Caco-2 (cell line): ENCODE data around the gene PPM1B. TPM values are rescaled to one million over a fixed set of nuclear protein-coding genes. Genes with fewer than 3 reads are reported as not detected.

Source experiments
- BruUV-seq: library from RNA; stranded (reverse); fragments of 400-500 nt; replicated peaks from 2 replicates; lab custom pipeline; 2021; lab: Mats Ljungman, UMichigan
- CTCF ChIA-PET: fragments of 300-600 bp; sonication (Branson Sonifier 250); formaldehyde crosslinking; loops from one replicate; lab custom pipeline; 2022; ENCODE audit warnings: antibody characterized with exemption; lab: Charles Lee
- POLR2A ChIA-PET: fragments of 300-600 bp; sonication (Branson Sonifier 250); formaldehyde crosslinking; loops from one replicate; lab custom pipeline; 2022; ENCODE audit warnings: antibody characterized with exemption; lab: Charles Lee
- DNase-seq, 2 experiments: peaks; one replicate each; pipeline versions ENCODE4 v3.0.0 to v3.0.0-alpha.2; 2020 to 2022
- H3K27me3 ChIP-seq: replicated peaks from 2 replicates; pipeline ENCODE4 v1.6.0; 2011; ENCODE audit warnings: low read length; ENCODE audit not compliant: control insufficient read depth, insufficient read depth
- H3K36me3 ChIP-seq: 2 replicates; pipeline ENCODE4 v1.5.1; 2011; ENCODE audit warnings: low read length; ENCODE audit not compliant: control insufficient read depth, insufficient read depth
- H3K4me1 ChIP-seq: fragments of 250-450 bp; sonication (Bioruptor Pico); 2 replicates; pipeline ENCODE4 v1.5.1; 2020; ENCODE audit warnings: mild to moderate bottlenecking
- H3K4me3 ChIP-seq: 2 replicates; pipeline ENCODE4 v1.5.1; 2011; ENCODE audit warnings: low read depth, mild to moderate bottlenecking, control low read depth, low read length
- H3K9me3 ChIP-seq: fragments of 250-450 bp; sonication (Bioruptor Pico); 2 replicates; pipeline ENCODE4 v1.5.1; 2020; ENCODE audit warnings: mild to moderate bottlenecking, moderate library complexity
- H3K27ac Mint-ChIP-seq: one replicate; pipeline ENCODE4 v1.8.0; 2022; ENCODE audit warnings: mixed read lengths; ENCODE audit not compliant: unreplicated experiment
- H3K27me3 Mint-ChIP-seq: one replicate; pipeline ENCODE4 v1.8.0; 2022; ENCODE audit warnings: mixed read lengths; ENCODE audit not compliant: insufficient read depth, unreplicated experiment
- H3K36me3 Mint-ChIP-seq: one replicate; pipeline ENCODE4 v1.8.0; 2022; ENCODE audit warnings: mild to moderate bottlenecking, mixed read lengths; ENCODE audit not compliant: insufficient read depth, unreplicated experiment
- H3K4me1 Mint-ChIP-seq: one replicate; pipeline ENCODE4 v1.8.0; 2022; ENCODE audit warnings: low read depth, mixed read lengths; ENCODE audit not compliant: unreplicated experiment
- H3K4me3 Mint-ChIP-seq: one replicate; pipeline ENCODE4 v1.8.0; 2022; ENCODE audit warnings: mild to moderate bottlenecking, moderate library complexity, mixed read lengths; ENCODE audit not compliant: unreplicated experiment
- H3K9me3 Mint-ChIP-seq: one replicate; pipeline ENCODE4 v1.8.0; 2022; ENCODE audit warnings: mixed read lengths; ENCODE audit not compliant: unreplicated experiment
- intact Hi-C: fragments of 100-400 bp; cut with micrococcal nuclease; formaldehyde crosslinking; loops from one replicate; pipeline ENCODE4 v1.10.0; 2022; ENCODE audit not compliant: unreplicated experiment
- total RNA-seq: library from RNA; stranded (reverse); gene quantifications from 2 replicates; pipeline ENCODE4 v1.2.3, GENCODE V29; 2022
- TF ChIP-seq, protein P1 (sequence below), 2 experiments: fragments of 200-600 bp in 1 of 2; IDR thresholded peaks; 1 replicate in 1 of 2; 2 replicates in 1 of 2; pipeline versions ENCODE4 v1.5.1 to v1.8.0; 2011 to 2022; ENCODE audit warnings: antibody characterized with exemption in 1 of 2, control low read depth in 1 of 2, inconsistent platforms in 1 of 2, low read depth in 1 of 2, low read length in 1 of 2, mild to moderate bottlenecking in 1 of 2, moderate library complexity in 1 of 2; ENCODE audit not compliant: insufficient read depth in 1 of 2, severe bottlenecking in 1 of 2, unreplicated experiment in 1 of 2

The PPM1B gene
- total RNA-seq, 1 experiment from 2014 or later, result 82.9 TPM

DNA sequence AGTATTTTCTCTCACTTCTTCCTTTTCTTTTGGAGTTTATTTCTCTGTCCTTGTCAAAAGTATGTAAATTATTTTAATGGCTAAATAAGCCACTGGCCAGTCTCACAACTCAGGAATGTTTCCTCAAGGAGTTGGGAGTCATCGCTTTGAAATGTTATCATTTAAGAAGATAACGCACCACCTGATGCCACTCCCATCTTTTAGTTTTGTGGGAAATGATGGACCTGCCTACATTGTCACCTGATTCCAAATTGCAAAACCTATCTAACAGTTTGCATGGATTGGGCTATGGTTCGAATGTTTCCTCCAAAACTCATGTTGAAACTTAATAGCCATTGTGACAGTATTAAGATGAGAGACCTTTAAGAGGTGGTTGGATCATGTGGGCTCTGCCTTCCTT, 32.4 kb upstream of the PPM1B start:
- peaks cover 6% of the 10 kb centered on the region for H3K36me3 Mint-ChIP-seq
- Histone ChIP-seq H3K4me1 (peaks cover 37% of the 10 kb centered on the region), H3K27me3 (no peaks in the 10 kb centered on the region), H3K9me3 (peaks cover 14% of the 10 kb centered on the region), H3K4me3 (no peak overlapping the region), H3K36me3 (no peaks in the 10 kb centered on the region)
- ChIA-PET POLR2A (no interaction called here), CTCF (no interaction called here)
- H3K9me3 Mint-ChIP-seq, result peaks cover 30% of the 10 kb centered on the region
- H3K4me1 Mint-ChIP-seq, result peaks cover 22% of the 10 kb centered on the region
- intact Hi-C loops, result loop anchor here (1.0 to 2.0 kb wide), 3 partner anchors 26 to 49 kb away; partner anchors contain the start of gene PPM1B
- no peaks in the 10 kb centered on the region for H3K27me3 Mint-ChIP-seq
- TF ChIP-seq, protein P1, sequence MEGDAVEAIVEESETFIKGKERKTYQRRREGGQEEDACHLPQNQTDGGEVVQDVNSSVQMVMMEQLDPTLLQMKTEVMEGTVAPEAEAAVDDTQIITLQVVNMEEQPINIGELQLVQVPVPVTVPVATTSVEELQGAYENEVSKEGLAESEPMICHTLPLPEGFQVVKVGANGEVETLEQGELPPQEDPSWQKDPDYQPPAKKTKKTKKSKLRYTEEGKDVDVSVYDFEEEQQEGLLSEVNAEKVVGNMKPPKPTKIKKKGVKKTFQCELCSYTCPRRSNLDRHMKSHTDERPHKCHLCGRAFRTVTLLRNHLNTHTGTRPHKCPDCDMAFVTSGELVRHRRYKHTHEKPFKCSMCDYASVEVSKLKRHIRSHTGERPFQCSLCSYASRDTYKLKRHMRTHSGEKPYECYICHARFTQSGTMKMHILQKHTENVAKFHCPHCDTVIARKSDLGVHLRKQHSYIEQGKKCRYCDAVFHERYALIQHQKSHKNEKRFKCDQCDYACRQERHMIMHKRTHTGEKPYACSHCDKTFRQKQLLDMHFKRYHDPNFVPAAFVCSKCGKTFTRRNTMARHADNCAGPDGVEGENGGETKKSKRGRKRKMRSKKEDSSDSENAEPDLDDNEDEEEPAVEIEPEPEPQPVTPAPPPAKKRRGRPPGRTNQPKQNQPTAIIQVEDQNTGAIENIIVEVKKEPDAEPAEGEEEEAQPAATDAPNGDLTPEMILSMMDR (IDR thresholded peaks at IDR 0.05; ENCODE audit: insufficient read depth in 1 of 2, low read depth in 1 of 2, low read length in 1 of 2, severe bottlenecking in 1 of 2, unreplicated experiment in 1 of 2), result no peak
- peak overlapping the region; percentile 17 for H3K4me3 Mint-ChIP-seq
- DNase-seq, result peak; percentile 67 to 74
- no TSS peak for BruUV-seq
- peak overlapping the region; percentile 78 for H3K27ac Mint-ChIP-seq

DNA sequence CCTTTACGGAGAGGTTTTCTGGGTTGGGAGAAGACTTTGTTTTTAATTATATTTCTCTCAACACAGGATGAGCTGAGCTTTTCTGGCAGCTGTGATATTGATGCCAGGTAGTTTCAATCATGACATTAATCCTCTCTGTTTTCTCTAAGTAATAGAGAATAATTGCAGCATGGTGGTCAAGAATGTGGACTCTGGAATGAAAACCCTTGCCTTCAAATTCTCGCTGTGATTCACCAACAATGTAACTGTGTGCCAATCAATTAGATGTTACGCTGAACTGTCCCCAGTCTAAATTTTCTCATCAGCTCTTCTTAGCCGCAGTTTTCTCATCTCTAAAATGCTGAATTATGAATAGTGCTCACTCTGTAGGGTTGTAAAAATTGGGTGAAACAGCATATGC, 31.6 kb upstream of the PPM1B start:
- CTCF ChIA-PET, result interaction anchor here (0.6 kb wide), 1 partner anchor 78 kb away, joined by 4 read pairs; no protein-coding TSS in a partner anchor
- H3K4me1 Mint-ChIP-seq, result peaks cover 22% of the 10 kb centered on the region
- H3K27me3 Mint-ChIP-seq, result no peaks in the 10 kb centered on the region
- Histone ChIP-seq H3K4me3 (no peak overlapping the region), H3K27me3 (no peaks in the 10 kb centered on the region), H3K9me3 (peaks cover 6% of the 10 kb centered on the region), H3K36me3 (no peaks in the 10 kb centered on the region), H3K4me1 (peaks cover 37% of the 10 kb centered on the region)
- peak overlapping the region; percentile 78 for H3K27ac Mint-ChIP-seq
- no TSS peak for BruUV-seq
- peaks cover 6% of the 10 kb centered on the region for H3K36me3 Mint-ChIP-seq
- POLR2A ChIA-PET, result no interaction called here
- no peak for DNase-seq
- TF ChIP-seq, protein P1 (IDR thresholded peaks at IDR 0.05; ENCODE audit: insufficient read depth in 1 of 2, low read depth in 1 of 2, low read length in 1 of 2, severe bottlenecking in 1 of 2, unreplicated experiment in 1 of 2), result no peak
- peaks cover 28% of the 10 kb centered on the region for H3K9me3 Mint-ChIP-seq
- intact Hi-C loops, result loop anchor here (2.0 kb wide), 1 partner anchor 50 kb away; no protein-coding TSS in a partner anchor
- H3K4me3 Mint-ChIP-seq, result no peak overlapping the region

DNA sequence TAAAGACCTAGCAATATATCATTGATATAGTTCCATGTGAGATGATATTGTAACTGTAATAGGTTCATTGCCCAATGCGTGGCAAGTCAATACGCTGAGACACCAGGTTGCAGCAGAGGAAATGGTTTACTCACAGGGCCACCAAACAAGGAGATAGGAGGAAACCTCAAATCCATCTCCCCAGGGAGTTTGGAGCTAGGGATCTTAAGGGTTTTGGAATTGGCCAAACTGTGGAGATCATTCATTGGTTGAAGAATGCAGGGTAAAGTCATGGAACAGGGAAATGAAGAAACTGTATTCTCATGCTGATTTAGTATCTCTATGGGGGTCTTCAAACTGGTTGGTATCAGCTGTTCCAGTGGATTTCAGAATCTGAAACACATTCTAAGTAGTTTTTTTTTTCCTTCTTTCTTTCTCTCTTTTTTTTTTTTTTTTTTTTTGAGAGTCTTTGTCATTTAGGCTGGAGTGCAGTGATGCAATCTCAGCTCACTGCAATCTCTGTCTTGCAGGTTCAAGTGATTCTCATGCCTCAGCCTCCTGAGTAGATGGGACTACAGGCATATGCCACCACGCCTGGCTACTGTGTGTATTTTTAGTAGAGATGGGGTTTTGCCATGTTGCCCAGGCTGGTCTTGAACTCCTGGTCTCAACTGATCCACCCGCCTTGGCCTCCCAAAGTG, 30.7 kb upstream of the PPM1B start:
- Mint-ChIP-seq H3K9me3 (peaks cover 21% of the 10 kb centered on the region), H3K27ac (peak overlapping the region; percentile 65), H3K27me3 (no peaks in the 10 kb centered on the region), H3K4me3 (no peak overlapping the region), H3K4me1 (peaks cover 20% of the 10 kb centered on the region), H3K36me3 (peaks cover 4% of the 10 kb centered on the region)
- Histone ChIP-seq H3K4me1 (peaks cover 33% of the 10 kb centered on the region), H3K27me3 (no peaks in the 10 kb centered on the region), H3K36me3 (no peaks in the 10 kb centered on the region), H3K9me3 (no peaks in the 10 kb centered on the region; the same call in 1 of the 2 replicates), H3K4me3 (no peak overlapping the region)
- no TSS peak for BruUV-seq
- DNase-seq, result no peak
- POLR2A ChIA-PET, result no interaction called here
- TF ChIP-seq, protein P1 (IDR thresholded peaks at IDR 0.05; ENCODE audit: insufficient read depth in 1 of 2, low read depth in 1 of 2, low read length in 1 of 2, severe bottlenecking in 1 of 2, unreplicated experiment in 1 of 2), result no peak
- CTCF ChIA-PET, result no interaction called here
- intact Hi-C loops, result loop anchor here (2.0 kb wide), 1 partner anchor 51 kb away; no protein-coding TSS in a partner anchor
